GM21390 (cell line): ENCODE data around the gene CNOT6L.
"Not testable (repeated sequence)": the region's sequence is repeated elsewhere in the genome, so short reads cannot be mapped to it uniquely, and the experiment has no call there.

Experiments used
- ATAC-seq: cut with Tn5 transposase; IDR thresholded peaks from one replicate; pipeline ENCODE4 v1.9.1; 2021; ENCODE audit not compliant: unreplicated experiment

CNOT6L gene

DNA sequence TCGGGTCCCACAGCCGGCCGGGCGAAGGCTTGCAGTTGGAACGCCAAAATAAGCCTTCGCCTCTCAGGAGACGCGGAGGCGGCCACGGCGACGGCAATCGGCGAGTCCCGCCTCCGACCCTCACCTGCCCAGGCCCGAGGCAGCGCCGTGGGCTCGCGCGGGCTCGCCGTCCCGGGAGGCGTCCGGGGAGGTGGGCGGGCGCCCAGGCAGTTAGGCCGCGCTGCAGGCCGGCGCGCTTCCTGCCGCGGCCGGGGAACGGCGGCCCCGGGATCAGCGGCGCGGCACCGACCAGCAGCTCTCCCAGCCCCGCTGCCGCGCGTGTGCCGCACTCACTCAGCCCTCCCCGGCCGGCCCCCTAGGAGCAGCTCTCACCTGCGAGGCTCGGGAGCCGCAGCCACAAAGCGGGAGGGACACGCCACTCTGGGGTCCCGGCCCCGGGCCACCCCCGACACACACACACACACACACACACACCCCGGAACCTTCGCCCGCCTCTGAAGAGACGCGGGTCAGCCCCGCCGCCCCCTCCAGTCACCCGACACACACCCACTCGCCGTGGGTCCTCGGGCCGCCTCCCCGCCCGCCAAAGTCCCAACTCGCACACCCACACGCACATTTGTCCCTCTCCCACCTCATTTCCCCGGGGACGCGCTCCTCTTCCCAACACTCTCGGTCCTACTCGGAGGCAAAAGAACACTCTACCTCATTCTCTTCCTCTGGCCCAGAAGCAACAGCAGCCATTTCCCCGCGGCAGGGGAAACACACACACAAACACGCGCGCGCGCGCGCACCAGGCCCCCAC, at the start of gene CNOT6L:
CNOT6L (minus strand) TSS at position 767 of the 802 bp plus-strand sequence; CDS start at position 707, 60 bp downstream.
- ATAC-seq = peak; percentile 36

GRCh38 chr4:77865259-77865658, 46.1 kb upstream of the CNOT6L start:
- no peak for ATAC-seq

- ATAC-seq = not testable (repeated sequence)
Measured at GRCh38 chr4:77863341-77863740, 44.2 kb upstream of the CNOT6L start.

DNA sequence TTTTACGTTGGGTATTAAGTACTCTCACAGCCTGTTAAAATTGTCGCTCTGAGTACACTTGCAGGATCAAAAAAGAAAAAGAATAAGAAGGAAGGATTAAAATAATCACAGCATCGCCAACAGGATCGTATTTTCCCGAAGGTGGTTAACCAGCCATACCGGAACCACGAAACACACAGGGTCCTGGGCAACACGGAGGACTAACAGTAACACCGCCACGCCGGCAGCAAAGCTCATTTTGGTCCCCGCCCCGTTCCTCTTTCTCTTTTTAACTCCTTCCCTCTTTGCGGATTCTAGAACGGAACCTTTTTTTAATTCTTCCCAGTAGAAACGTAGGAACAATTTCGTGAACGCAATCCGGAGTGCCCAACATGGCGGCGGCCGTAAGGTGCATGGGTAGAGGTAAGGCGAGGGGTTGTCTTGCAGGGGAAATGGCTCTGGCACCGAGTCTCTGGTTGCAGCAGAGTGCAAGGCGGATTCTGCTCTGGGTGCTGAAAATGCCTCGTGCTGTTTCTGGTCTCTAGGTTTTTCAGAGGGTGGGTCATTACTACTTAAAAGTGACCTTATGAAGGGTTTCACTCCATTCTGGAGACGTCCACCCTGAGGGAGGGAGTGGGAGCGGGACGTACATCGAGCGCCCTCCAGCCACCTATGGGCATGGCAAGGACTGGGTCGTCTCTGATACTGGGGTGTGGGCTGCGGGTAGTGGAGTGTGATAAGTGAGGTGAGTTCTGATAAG, 43.5 kb upstream of the CNOT6L start, which contains the start of gene MRPL1:
MRPL1 (plus strand) TSS at position 353 of the 739 bp plus-strand sequence; CDS start at position 372, 19 bp downstream.
- peak; percentile 83 for ATAC-seq

- no peak for ATAC-seq
Measured at GRCh38 chr4:77861495-77861894, 42.3 kb upstream of the CNOT6L start.

DNA sequence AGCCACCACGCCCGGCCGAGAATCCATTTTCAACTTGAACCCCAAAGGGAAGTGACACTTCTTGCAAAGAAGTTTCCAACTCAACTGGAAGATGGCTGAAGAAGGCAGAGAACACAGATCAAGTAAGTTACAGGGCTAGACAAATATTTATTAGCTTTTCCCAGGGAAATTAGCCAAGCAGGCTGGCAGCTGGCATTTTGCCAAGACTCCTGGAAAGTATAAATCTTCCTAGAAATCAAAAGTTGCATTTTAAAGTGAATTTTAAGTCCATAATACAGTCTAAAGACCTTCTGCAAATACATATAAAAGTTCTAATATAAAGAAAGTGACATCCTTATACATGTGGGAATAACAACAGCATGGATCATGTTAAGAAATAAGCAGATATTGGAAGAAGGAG, 40.1 kb upstream of the CNOT6L start:
- ATAC-seq = no peak

DNA sequence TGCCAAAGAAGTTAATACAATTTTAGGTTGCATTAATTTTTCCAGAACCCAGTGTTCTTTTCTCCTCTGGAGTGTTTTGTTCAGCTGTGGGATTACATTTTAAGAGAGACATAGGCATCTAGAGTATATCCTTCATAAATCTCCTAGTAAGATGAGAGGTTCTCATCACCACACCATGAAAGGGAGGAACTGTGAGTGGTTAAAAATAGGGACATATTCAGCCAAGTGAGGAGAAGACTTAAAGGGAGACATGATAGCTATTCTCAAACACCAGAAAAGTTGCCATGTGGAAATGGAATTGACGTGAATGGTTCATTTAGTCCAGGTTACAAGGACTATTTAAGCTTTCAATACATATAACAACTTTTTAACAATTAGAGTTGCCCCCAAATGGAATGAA, 37.0 kb upstream of the CNOT6L start:
- no peak for ATAC-seq

- ATAC-seq = no peak
Measured at GRCh38 chr4:77854431-77855111, 35.4 kb upstream of the CNOT6L start.

- ATAC-seq = peak; percentile 81
Measured at GRCh38 chr4:77852892-77853495, 33.8 kb upstream of the CNOT6L start.

- no peak for ATAC-seq
Measured at GRCh38 chr4:77849278-77849965, 30.3 kb upstream of the CNOT6L start.

DNA sequence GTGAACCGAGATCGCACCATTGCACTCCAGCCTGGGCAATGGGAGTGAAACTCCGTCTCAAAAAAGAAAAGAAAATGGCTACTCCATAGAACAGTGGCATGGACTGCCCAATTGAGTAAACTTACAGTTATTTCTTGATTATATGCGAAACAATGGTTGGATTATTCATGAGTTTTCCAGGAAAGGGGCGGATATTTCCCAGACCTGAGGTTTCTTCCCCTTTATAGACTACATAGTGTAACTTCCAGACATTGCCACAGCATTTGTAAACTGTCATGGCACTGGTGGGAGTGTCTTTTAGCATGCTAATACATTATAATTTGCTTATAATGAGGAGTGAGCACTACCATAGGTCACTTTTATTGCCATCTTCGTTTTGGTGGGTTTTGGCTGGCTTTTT, 29.3 kb upstream of the CNOT6L start:
- no peak for ATAC-seq

GRCh38 chr4:77845929-77846328, 26.8 kb upstream of the CNOT6L start:
- ATAC-seq = no peak

DNA sequence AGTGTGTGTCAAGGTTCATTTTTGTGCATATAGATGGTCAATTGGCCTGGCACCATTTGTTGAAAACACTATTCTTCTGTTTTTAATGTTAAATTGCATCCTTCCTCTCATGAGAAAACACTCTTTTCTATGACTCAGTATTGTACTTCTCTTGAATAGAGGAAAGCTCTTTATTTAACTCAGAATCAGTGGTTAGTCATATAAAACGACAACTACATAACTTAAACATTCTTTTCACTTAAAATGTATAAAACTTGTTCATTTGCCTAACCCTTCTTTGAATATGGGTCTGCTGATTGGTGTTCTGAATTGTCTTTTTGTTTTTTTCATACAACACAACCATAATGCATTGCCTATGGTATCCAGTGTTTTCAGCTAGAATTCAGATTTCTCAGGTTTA, 26.2 kb upstream of the CNOT6L start:
- no peak for ATAC-seq

DNA sequence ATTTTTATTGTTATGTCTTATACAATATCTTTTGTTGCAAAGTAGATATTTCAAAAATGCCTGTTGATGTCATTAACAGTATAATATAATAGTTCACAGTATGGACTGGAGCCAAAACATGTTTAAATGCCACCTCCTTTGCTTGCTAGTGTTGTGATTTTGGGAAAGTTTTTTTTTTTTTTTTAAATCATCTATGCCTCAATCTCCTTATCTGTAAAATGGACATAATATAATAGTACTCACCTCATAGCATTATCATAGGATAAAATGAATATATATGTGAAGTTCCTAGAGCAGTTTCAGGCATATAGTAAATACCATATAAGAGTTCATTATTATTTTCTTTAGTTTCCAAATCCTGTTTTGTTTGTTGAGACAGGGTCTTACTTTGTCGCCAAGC, 25.2 kb upstream of the CNOT6L start:
- no peak for ATAC-seq

DNA sequence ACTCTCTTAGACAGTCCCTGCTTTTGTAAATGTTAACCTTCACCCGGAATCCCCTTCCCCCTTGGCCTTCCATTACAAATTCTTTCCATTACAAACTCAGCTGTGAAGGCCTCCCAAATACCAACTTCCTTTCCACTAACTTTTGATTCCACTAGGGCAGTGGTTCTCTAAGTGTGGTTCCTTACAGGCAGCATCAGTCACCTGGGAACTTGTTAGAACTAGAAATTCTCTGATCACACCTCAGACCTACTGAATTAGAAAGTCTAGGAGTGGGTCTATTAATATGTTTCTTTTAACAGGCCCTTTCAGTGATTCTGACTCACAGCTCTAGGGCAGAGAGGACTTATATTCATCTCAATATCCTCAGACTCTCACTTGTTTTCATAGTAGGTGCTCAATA, 24.5 kb upstream of the CNOT6L start:
- ATAC-seq = no peak

GRCh38 chr4:77834403-77834802, 15.2 kb upstream of the CNOT6L start:
- no peak for ATAC-seq

- no peak for ATAC-seq
Measured at GRCh38 chr4:77833126-77833724, 14.1 kb upstream of the CNOT6L start.

DNA sequence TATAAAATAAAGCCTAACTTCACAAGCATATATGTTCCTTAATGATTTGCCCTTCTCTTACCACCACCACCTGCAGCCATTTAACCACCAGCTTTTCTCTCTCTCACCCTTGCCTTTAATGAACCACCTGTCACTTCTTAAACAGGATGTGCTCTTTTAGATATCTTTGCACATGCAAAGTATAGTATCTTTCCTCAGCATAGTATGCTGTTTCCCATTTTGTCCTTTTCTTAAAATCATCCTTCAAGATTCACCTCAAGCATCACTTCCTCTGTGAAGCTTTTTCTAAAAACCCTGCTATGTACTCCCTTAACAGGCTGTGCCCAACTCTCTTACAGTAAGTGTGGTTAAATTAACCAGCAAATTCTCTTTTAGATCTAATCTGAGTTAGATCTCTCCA, 8.2 kb upstream of the CNOT6L start:
- peak; percentile 79 for ATAC-seq

GRCh38 chr4:77826275-77826674, 7.1 kb upstream of the CNOT6L start:
- no peak for ATAC-seq

GRCh38 chr4:77821775-77822174, 2.6 kb upstream of the CNOT6L start:
- no peak for ATAC-seq
